K562 (cell line): ENCODE data around the gene MEGF9. TPM values are rescaled to one million over a fixed set of nuclear protein-coding genes. Genes with fewer than 3 reads are reported as not detected.

Experiments
- ATAC-seq: fragments of 200-7000 bp; cut with Tn5 transposase; 3 replicates; pipeline ENCODE4 v1.9.1; 2020; ENCODE audit warnings: moderate library complexity
- BruUV-seq: library from RNA; stranded (reverse); fragments of 400-500 nt; replicated peaks from 2 replicates; lab custom pipeline; 2021; lab: Mats Ljungman, UMichigan
- CTCF ChIA-PET: fragments of 300-600 bp; formaldehyde crosslinking; extraction: SDS; loops from one replicate; lab custom pipeline; 2021; ENCODE audit warnings: low intra/inter-chr PET ratio; lab: Yijun Ruan, JAX
- POLR2A ChIA-PET: fragments of 300-600, 350-650 bp; sonication (Branson Sonifier 250); formaldehyde crosslinking; extraction: SDS; loops from one replicate; lab custom pipeline; 2021; ENCODE audit warnings: antibody characterized with exemption, inconsistent platforms; lab: Yijun Ruan, JAX
- DNase-seq, 4 experiments: peaks; one replicate each; pipeline versions ENCODE4 v3.0.0 to v3.0.0-alpha.2; 2011 to 2018; ENCODE audit warnings: low spot score in 3 of 4, mixed read lengths in 3 of 4; ENCODE audit errors: extremely low read depth in 1 of 4
- FAIRE-seq: peaks from 2 replicates; lab custom pipeline; 2011; peaks lifted over from hg19 to GRCh38; lab: Jason Lieb, UNC
- H2AFZ ChIP-seq: 2 replicates; pipeline ENCODE4 v1.6.0; 2011; ENCODE audit warnings: low read depth, low read length, control low read depth, inconsistent platforms
- H3K27ac ChIP-seq: fragments of 200-600 bp; 3 replicates; pipeline ENCODE4 v1.8.0; 2011; ENCODE audit warnings: low read depth, mild to moderate bottlenecking, control low read depth, inconsistent platforms, low read length, moderate library complexity, mixed read lengths; ENCODE audit errors: extremely low read depth
- H3K27me3 ChIP-seq, 2 experiments: fragments of 300-600 bp in 1 of 2; 2 replicates in 1 of 2; 3 replicates in 1 of 2; pipeline versions ENCODE4 v1.6.0 to v1.8.0; 2011; ENCODE audit warnings: inconsistent platforms in 2 of 2, low read length in 2 of 2, mild to moderate bottlenecking in 1 of 2, mixed read lengths in 1 of 2, moderate library complexity in 1 of 2; ENCODE audit not compliant: control insufficient read depth in 2 of 2, insufficient read depth in 2 of 2
- H3K36me3 ChIP-seq: fragments of 300-600 bp; 3 replicates; pipeline ENCODE4 v1.8.0; 2011; ENCODE audit warnings: mild to moderate bottlenecking, low read length, inconsistent platforms; ENCODE audit not compliant: control insufficient read depth, insufficient read depth
- H3K4me1 ChIP-seq, 2 experiments: fragments of 200-600 bp in 1 of 2; replicated peaks in 1 of 2; 2 replicates in 1 of 2; 3 replicates in 1 of 2; pipeline versions ENCODE4 v1.5.1 to v1.8.0; 2011; ENCODE audit warnings: inconsistent platforms in 2 of 2, low read length in 2 of 2, mild to moderate bottlenecking in 1 of 2, mixed read lengths in 1 of 2, moderate library complexity in 1 of 2; ENCODE audit not compliant: control insufficient read depth in 2 of 2, insufficient read depth in 2 of 2
- H3K4me2 ChIP-seq: 2 replicates; pipeline ENCODE4 v1.6.1; 2011; ENCODE audit warnings: low read length, control low read depth, inconsistent platforms, mixed read lengths; ENCODE audit not compliant: insufficient read depth
- H3K4me3 ChIP-seq: fragments of 200-600 bp; sonication (generic), shearing (Covaris generic); 2 replicates; pipeline ENCODE4 v1.5.1; 2016; ENCODE audit warnings: control low read depth, inconsistent platforms
- H3K79me2 ChIP-seq: fragments of 200-600 bp; 3 replicates; pipeline ENCODE4 v1.8.0; 2011; ENCODE audit warnings: low read length, inconsistent platforms; ENCODE audit not compliant: control insufficient read depth, insufficient read depth
- H3K9ac ChIP-seq, 2 experiments: 2 replicates each; pipeline versions ENCODE4 v1.6.0 to v1.6.1; 2011; ENCODE audit warnings: low read depth in 2 of 2, low read length in 2 of 2, control low read depth in 1 of 2, inconsistent platforms in 1 of 2, mild to moderate bottlenecking in 1 of 2, mixed read lengths in 1 of 2; ENCODE audit not compliant: insufficient read depth in 1 of 2
- H3K9me1 ChIP-seq: one replicate; pipeline ENCODE4 v1.6.0; 2011; ENCODE audit warnings: inconsistent platforms, mild to moderate bottlenecking, low read length, moderate library complexity; ENCODE audit not compliant: control insufficient read depth, insufficient read depth
- H3K9me3 ChIP-seq: replicated peaks from 2 replicates; pipeline ENCODE4 v1.5.1; 2011; ENCODE audit warnings: low read depth, low read length, inconsistent platforms; ENCODE audit not compliant: control insufficient read depth, insufficient read depth
- H4K20me1 ChIP-seq: replicated peaks from 2 replicates; pipeline ENCODE4 v1.6.1; 2011; ENCODE audit warnings: low read length, inconsistent platforms, mixed read lengths; ENCODE audit not compliant: control insufficient read depth, insufficient read depth
- HIVEP1 ChIP-seq: fragments of 250-450 bp; sonication (Bioruptor Pico); IDR thresholded peaks from 2 replicates; pipeline ENCODE4 v1.4.0; 2020; ENCODE audit warnings: mild to moderate bottlenecking
- HNRNPLL ChIP-seq: fragments of 200-400 bp; formaldehyde crosslinking; IDR thresholded peaks from 2 replicates; pipeline ENCODE4 v1.6.1; 2017; ENCODE audit warnings: low read length, low read depth, mild to moderate bottlenecking; ENCODE audit not compliant: poor library complexity, severe bottlenecking
- KHSRP ChIP-seq: fragments of 450-650 bp; IDR thresholded peaks from 2 replicates; pipeline ENCODE4 v1.6.1; 2017
- KLF16 ChIP-seq: IDR thresholded peaks from 2 replicates; pipeline ENCODE4 v1.6.1; 2016; ENCODE audit warnings: antibody characterized with exemption
- KLF6 ChIP-seq: fragments of 250-450 bp; sonication (Bioruptor Pico); IDR thresholded peaks from 2 replicates; pipeline ENCODE4 v1.4.0; 2020; ENCODE audit warnings: mild to moderate bottlenecking, moderate library complexity, borderline replicate concordance
- MCM7 ChIP-seq, 2 experiments: fragments of 450-650 bp; IDR thresholded peaks; 2 replicates each; pipeline ENCODE4 v1.6.1; 2016 to 2018
- MEIS2 ChIP-seq: fragments of 450-650 bp; IDR thresholded peaks from 2 replicates; pipeline ENCODE4 v1.6.1; 2014; ENCODE audit warnings: mild to moderate bottlenecking; ENCODE audit not compliant: partially characterized antibody
- MNT ChIP-seq, 2 experiments: fragments of 450-650 bp; conservative IDR thresholded peaks; 2 replicates each; pipeline ENCODE4 v1.6.1; 2017; ENCODE audit warnings: mild to moderate bottlenecking in 2 of 2, moderate library complexity in 2 of 2
- PTBP1 ChIP-seq: fragments of 200-400 bp; formaldehyde crosslinking; IDR thresholded peaks from 2 replicates; pipeline ENCODE4 v1.6.1; 2017; ENCODE audit warnings: low read depth, low read length
- SAFB ChIP-seq: fragments of 200-400 bp; formaldehyde crosslinking; IDR thresholded peaks from 2 replicates; pipeline ENCODE4 v1.6.1; 2017; ENCODE audit warnings: low read depth, low read length, borderline replicate concordance
- SAP30 ChIP-seq: fragments of 200-600 bp; sonication (generic); IDR thresholded peaks from 2 replicates; pipeline ENCODE4 v1.6.1; 2012; ENCODE audit warnings: borderline replicate concordance, low read depth, mild to moderate bottlenecking, moderate library complexity, low read length, control low read depth, inconsistent platforms; ENCODE audit not compliant: insufficient read depth, poor library complexity, severe bottlenecking
- SNIP1 ChIP-seq: fragments of 450-650 bp; IDR thresholded peaks from 2 replicates; pipeline ENCODE4 v1.7.1; 2017; ENCODE audit warnings: low read depth, mild to moderate bottlenecking
- TEAD2 ChIP-seq: fragments of 450-650 bp; IDR thresholded peaks from 2 replicates; pipeline ENCODE4 v1.6.1; 2016; ENCODE audit warnings: missing genetic modification characterization, control low read depth, missing compliant biosample characterization
- TEAD4 ChIP-seq, 2 experiments: sonication (generic) in 1 of 2; formaldehyde crosslinking in 1 of 2; IDR thresholded peaks; 2 replicates each; pipeline versions ENCODE4 v1.6.1 to v1.8.0; 2012 to 2022; ENCODE audit warnings: borderline replicate concordance in 1 of 2, inconsistent platforms in 1 of 2, low read length in 1 of 2, mild to moderate bottlenecking in 1 of 2, missing genetic modification reagents in 1 of 2
- TRIM28 ChIP-seq: fragments of 450-650 bp; IDR thresholded peaks from 2 replicates; pipeline ENCODE4 v1.6.1; 2017
- ZNF699 ChIP-seq: fragments of 250-450 bp; sonication (Bioruptor Pico); IDR thresholded peaks from 2 replicates; pipeline ENCODE4 v1.8.0; 2021; ENCODE audit warnings: mild to moderate bottlenecking, moderate library complexity; ENCODE audit not compliant: insufficient replicate concordance
- ZNF75A ChIP-seq: fragments of 450-650 bp; formaldehyde crosslinking; IDR thresholded peaks from 2 replicates; pipeline ENCODE4 v1.4.0; 2020; ENCODE audit warnings: mild to moderate bottlenecking
- WGBS: fragments of 100-300 bp; shearing (Covaris generic); methylation state at CpG from one replicate; pipeline ENCODE4 v1.1.6; 2016; ENCODE audit warnings: low coverage, mixed read lengths; ENCODE audit not compliant: insufficient coverage; ENCODE audit errors: missing lambda C conversion rate; 5-methylcytosine and 5-hydroxymethylcytosine counted together
- in situ Hi-C: fragments of 300-500 bp; cut with MboI; formaldehyde crosslinking; loops from 4 replicates; pipeline ENCODE4 v1.15.0; 2018; ENCODE audit warnings: inconsistent platforms, mixed read lengths
- intact Hi-C: fragments of 100-400 bp; cut with micrococcal nuclease; formaldehyde crosslinking; loops from 2 replicates; pipeline ENCODE4 v1.14.2; 2022
- polyA plus RNA-seq, 8 experiments: library from polyadenylated mRNA; depleted of rRNA in 4 of 8; stranded (reverse) in 5 of 8; unstranded in 3 of 8; fragments of >200 nt; fragmentation: Nextera tagmentation in 2 of 8; fragmentation: Illumina TruSeq in 1 of 8; extraction: Ambion mirVana in 2 of 8; extraction: Trizol in 1 of 8; gene quantifications; 2 replicates each; pipeline versions ENCODE4 v1.2.1 to v1.2.3, GENCODE V29; 2011 to 2014; ENCODE audit warnings: inconsistent platforms in 1 of 8, missing spikeins in 1 of 8
- total RNA-seq, 7 experiments: library from RNA; depleted of rRNA in 6 of 7; stranded (reverse); fragments of >200 nt in 6 of 7; fragmentation: Illumina TruSeq in 2 of 7; extraction: Trizol in 2 of 7; gene quantifications; 2 replicates each; pipeline versions ENCODE4 v1.2.1 to v1.2.3, GENCODE V29; 2011 to 2021; ENCODE audit warnings: low replicate concordance in 1 of 7
- TF ChIP-seq, protein P1 (sequence below), 2 experiments: fragments of 450-650 bp; IDR thresholded peaks; 2 replicates each; pipeline ENCODE4 v1.6.1; 2016
- TF ChIP-seq, protein P2 (sequence below): fragments of 250-450 bp; sonication (Bioruptor Pico); IDR thresholded peaks from 2 replicates; pipeline ENCODE4 v1.8.0; 2022; ENCODE audit warnings: moderate library complexity, mild to moderate bottlenecking, inconsistent platforms

The MEGF9 gene
- total and polyA plus RNA-seq, 9 of the 15 experiments (the other 6 are each of a cell fraction or from before 2014, with no cell fraction given): 2.1 to 6.2 (median 3.8) TPM

DNA sequence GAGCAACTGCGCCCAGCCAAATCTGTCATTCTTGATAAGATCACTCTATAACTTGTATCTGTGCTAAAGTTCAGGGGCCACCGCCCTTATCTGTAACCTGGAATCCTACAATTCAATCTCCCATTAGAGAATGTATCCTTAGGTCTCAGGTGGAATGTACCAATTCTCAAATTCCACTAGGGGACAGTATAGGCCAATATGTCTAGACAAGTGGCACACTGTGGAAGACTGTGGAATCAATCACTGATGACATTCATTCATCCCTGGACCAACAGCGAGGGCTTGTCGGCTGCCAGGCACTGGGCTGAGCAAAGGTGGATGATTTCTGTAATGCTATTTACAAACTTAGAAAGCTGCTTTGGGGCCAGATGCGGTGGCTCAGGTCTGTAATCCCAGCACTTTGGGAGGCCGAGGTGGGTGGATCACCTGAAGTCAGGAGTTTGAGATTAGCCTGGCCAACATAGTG, 28.7 kb upstream of the MEGF9 start:
- DNase-seq: peak; percentile 38 to 74 (median 59)
- Histone ChIP-seq H3K27ac (no peak overlapping the region), H3K9me3 (no peaks in the 10 kb centered on the region), H3K4me3 (no peak overlapping the region), H3K9ac (no peak overlapping the region), H3K4me2 (no peak overlapping the region), H3K79me2 (no peaks in the 10 kb centered on the region), H3K36me3 (no peaks in the 10 kb centered on the region), H2AFZ (no peak overlapping the region), H3K27me3 (no peaks in the 10 kb centered on the region), H3K4me1 (no peaks in the 10 kb centered on the region; a peak in 1 of 5 replicates), H4K20me1 (no peaks in the 10 kb centered on the region), H3K9me1 (no peaks in the 10 kb centered on the region)
- FAIRE-seq: peak; percentile 75
- peak; percentile 99 for ATAC-seq
- 28% methylated on average over 6 of the region's 6 CpGs for WGBS
- ChIA-PET POLR2A (interaction anchor here (0.7 kb wide), 1 partner anchor 222 kb away, joined by 3 read pairs; no protein-coding TSS in a partner anchor), CTCF (interaction anchor here (0.6 to 1.1 kb wide), 2 partner anchors 123 to 317 kb away, joined by 3 read pairs; no protein-coding TSS in a partner anchor)
- no TSS peak for BruUV-seq
- intact Hi-C loops (loop anchor here (2.0 to 10.0 kb wide), 6 partner anchors 124 to 659 kb away; no protein-coding TSS in a partner anchor), in situ Hi-C loops (loop anchor here (5.0 to 10.0 kb wide), 2 partner anchors 322 to 424 kb away; no protein-coding TSS in a partner anchor)
- no peak for TF ChIP-seq SNIP1
- TF ChIP-seq SAP30: no peak
- peak; percentile 80 for TF ChIP-seq TEAD2
- TF ChIP-seq HNRNPLL: no peak
- TF ChIP-seq PTBP1: no peak
- TF ChIP-seq, protein P1, sequence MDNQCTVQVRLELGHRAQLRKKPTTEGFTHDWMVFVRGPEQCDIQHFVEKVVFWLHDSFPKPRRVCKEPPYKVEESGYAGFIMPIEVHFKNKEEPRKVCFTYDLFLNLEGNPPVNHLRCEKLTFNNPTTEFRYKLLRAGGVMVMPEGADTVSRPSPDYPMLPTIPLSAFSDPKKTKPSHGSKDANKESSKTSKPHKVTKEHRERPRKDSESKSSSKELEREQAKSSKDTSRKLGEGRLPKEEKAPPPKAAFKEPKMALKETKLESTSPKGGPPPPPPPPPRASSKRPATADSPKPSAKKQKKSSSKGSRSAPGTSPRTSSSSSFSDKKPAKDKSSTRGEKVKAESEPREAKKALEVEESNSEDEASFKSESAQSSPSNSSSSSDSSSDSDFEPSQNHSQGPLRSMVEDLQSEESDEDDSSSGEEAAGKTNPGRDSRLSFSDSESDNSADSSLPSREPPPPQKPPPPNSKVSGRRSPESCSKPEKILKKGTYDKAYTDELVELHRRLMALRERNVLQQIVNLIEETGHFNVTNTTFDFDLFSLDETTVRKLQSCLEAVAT (IDR thresholded peaks at IDR 0.05): peak in 1 of 2 experiments; percentile 93; a peak in 2 of 4 replicates
- no peak for TF ChIP-seq MNT (conservative IDR thresholded peaks at IDR 0.05)
- no peak for TF ChIP-seq HIVEP1 (CRISPR knock-in tag)
- TF ChIP-seq KLF6 (CRISPR knock-in tag): no peak
- TF ChIP-seq, protein P2, sequence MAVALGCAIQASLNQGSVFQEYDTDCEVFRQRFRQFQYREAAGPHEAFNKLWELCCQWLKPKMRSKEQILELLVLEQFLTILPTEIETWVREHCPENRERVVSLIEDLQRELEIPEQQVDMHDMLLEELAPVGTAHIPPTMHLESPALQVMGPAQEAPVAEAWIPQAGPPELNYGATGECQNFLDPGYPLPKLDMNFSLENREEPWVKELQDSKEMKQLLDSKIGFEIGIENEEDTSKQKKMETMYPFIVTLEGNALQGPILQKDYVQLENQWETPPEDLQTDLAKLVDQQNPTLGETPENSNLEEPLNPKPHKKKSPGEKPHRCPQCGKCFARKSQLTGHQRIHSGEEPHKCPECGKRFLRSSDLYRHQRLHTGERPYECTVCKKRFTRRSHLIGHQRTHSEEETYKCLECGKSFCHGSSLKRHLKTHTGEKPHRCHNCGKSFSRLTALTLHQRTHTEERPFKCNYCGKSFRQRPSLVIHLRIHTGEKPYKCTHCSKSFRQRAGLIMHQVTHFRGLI (CRISPR knock-in tag): no peak
- no peak for TF ChIP-seq ZNF699 (CRISPR knock-in tag)
- peak; percentile 74 for TF ChIP-seq TEAD4 (IDR thresholded peaks at IDR 0.05; ENCODE audit: low read length)
- TF ChIP-seq TEAD4 (CRISPR knock-in tag; IDR thresholded peaks at IDR 0.05; ENCODE audit: borderline replicate concordance): no peak
- no peak for TF ChIP-seq SAFB
- TF ChIP-seq KLF16: peak; percentile 57; the same call in 1 of the 2 replicates
- TF ChIP-seq MCM7 (IDR thresholded peaks at IDR 0.05): no peak
- TF ChIP-seq TRIM28: no peak
- no peak for TF ChIP-seq KHSRP
- TF ChIP-seq MEIS2: peak; percentile 80
- no peak for TF ChIP-seq ZNF75A
